GM10266 (cell line): Measurements from ENCODE around the gene ST14.

Experiments
- DNase-seq: peaks from one replicate; pipeline ENCODE4 v3.0.0; 2012; ENCODE audit errors: extremely low spot score
- CTCF ChIP-seq: IDR thresholded peaks from 2 replicates; pipeline ENCODE4 v1.5.1; 2012; ENCODE audit warnings: mild to moderate bottlenecking, low read depth; ENCODE audit not compliant: control insufficient read depth, insufficient read depth; ENCODE audit errors: missing control alignments

The ST14 gene

GRCh38 chr11:130145975-130146776 lies 13.4 kb upstream of the ST14 start:
- TF ChIP-seq CTCF, result no peak
- no peak for DNase-seq

- no peak for DNase-seq
- TF ChIP-seq CTCF, result no peak
These were observed 12.8 kb upstream of the ST14 start for GRCh38 chr11:130146796-130147195.

- TF ChIP-seq CTCF, result no peak
- no peak for DNase-seq
These were observed 10.7 kb upstream of the ST14 start for GRCh38 chr11:130148796-130149326.

- no peak for TF ChIP-seq CTCF
These were observed 8.8 kb upstream of the ST14 start for GRCh38 chr11:130150790-130151189.

GRCh38 chr11:130151196-130151595 lies 8.4 kb upstream of the ST14 start:
- peak; percentile 45 for DNase-seq

More at GRCh38 chr11:130150790-130151189, 8.8 kb upstream of the ST14 start:
- DNase-seq, result no peak

GRCh38 chr11:130156108-130157022 lies 3.2 kb upstream of the ST14 start:
- TF ChIP-seq CTCF, result no peak
- DNase-seq, result no peak

More at GRCh38 chr11:130151196-130151595, 8.4 kb upstream of the ST14 start:
- TF ChIP-seq CTCF, result no peak

- TF ChIP-seq CTCF, result no peak
- DNase-seq, result no peak
These were observed 2.5 kb upstream of the ST14 start for GRCh38 chr11:130157101-130157500.
